Erythroblast (primary cell): ENCODE data around the gene HP.
"Not testable (repeated sequence)": the region's sequence is repeated elsewhere in the genome, so short reads cannot be mapped to it uniquely, and the experiment has no call there.

Source experiments
- DNase-seq, 2 experiments: peaks; one replicate each; lab custom pipeline; 2025; lab: John Stamatoyannopoulos, UW
- GATA1 ChIP-seq: IDR thresholded peaks from 2 replicates; pipeline ENCODE4 v1.6.1; 2011; ENCODE audit warnings: low read depth, mild to moderate bottlenecking, control low read depth, low read length, moderate library complexity
- POLR2A ChIP-seq: IDR thresholded peaks from 2 replicates; pipeline ENCODE4 v1.6.1; 2011; ENCODE audit warnings: mild to moderate bottlenecking, low read length

The HP gene

DNA sequence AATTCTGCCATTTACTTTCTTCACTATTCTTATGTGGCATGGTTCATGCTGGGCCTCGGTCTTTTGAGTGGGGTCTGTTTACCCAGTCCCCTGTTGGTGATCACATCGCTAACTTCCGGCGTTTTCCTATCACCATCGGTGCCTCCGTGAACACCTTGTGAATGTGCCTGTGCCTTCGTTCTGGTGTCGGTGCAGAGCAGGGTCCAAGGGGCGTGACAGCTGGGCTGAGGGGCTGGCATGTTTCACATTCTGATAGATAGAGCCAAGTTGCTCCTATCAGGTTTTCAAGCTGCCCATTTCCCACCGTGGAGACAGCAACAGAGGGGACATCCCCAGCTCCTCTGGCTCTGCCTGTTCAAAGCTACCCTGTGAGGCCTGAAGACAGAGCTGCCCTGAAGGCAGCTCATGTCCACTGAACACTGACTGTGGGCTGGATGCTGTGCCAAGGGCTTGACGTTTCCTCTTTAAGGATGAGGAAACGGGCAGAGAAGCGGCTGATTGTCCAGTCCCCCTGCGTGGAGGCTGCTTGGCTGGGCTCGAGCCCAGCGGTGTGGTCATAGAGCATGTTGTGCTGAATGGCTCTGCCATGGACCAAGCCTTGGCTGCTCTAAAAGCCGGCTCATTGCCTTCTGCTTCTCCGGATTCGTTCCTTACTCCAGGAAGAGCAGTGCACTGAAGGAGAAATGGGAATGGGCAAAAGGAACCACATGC is 28.7 kb upstream of the HP start:
- TF ChIP-seq GATA1, result no peak
- TF ChIP-seq POLR2A, result no peak
- no peak for DNase-seq

DNA sequence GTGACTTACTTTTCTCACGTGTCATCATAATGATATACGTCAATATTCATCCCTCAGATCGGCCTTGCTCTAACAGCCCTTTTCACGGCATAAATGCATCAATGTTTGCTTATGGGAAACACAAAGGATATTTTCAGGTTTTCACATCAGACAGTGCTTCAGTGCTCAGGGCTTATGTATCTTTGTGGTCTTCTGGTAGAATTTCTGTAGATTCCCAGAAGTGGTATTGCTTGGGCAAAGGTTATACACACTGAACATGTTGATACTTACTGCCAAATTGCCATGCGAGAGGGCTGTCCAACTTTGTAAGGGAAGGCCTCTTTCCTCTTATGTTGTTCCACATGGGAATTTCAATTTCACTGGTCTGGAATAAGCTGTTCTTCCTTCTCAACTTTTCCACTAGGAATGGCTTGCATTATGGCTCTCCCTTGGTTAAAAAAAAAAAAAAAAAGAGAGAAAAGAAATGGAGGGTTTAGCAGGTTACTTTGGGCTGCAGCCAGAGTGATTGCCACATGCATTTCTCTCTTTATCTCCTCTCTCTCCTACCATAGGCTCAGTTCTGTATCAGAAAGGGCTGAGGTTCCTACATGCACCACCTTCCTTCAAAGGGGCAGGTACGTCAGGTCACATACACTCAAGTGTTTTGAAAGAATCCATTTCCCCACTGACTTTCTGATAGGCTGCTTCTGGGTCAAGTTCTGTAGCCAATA is 26.5 kb upstream of the HP start:
- TF ChIP-seq GATA1, result no peak
- no peak for TF ChIP-seq POLR2A
- DNase-seq, result no peak

DNA sequence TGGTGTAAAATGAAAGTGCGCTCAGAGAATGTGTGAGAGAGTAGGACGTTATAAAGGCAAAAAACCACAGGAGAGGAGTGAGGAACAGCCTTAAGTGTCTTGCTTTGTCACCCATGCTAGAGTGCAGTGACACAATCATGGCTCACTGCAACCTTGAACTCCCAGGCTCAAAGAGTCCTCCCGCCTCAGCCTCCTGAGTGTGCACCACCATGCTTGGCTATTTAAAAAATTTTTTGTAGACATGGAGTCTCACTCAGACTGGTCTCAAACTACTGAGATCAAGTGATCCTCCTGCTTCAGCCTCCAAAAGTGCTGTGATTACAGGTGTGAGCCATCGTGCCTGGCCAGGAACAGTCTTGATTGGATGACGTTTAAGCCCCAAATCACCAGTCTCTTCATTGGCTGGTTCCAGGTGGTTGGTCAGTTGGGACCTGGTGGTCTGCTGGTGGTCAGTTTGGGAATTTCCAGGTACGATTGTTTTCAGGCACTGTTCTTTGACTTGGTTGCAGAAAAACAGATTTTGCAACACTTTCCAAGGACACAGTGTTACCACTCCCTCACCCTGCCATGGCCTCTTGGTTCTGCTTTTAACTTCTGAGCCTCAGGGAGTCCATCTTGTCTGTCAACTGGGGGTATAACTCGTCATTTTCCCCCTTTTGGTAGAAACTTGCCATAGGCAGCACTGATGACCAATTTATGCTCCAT is 24.6 kb upstream of the HP start:
- TF ChIP-seq GATA1, result no peak
- TF ChIP-seq POLR2A, result no peak
- DNase-seq, result no peak

DNA sequence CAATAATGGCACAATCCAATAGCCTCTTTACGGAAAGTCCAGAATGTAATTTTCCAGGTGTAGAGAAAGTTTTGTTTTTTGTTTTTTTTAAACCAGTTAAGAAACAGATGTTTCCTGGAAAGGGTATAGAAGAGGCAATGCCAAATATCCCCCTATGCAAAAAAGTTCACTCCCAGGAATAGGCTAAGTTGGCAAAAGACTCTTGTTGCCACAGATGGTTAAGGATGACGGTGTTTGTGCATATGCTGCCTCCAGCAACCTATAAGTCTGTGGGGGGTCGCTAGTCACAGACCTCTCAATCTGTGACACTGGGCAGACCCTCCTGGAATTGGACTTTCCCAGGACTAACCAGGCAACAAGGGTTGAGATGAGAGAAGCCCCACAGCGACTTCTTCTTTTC is 20.9 kb upstream of the HP start:
- no peak for DNase-seq
- TF ChIP-seq GATA1 (no peak), POLR2A (no peak)

DNA sequence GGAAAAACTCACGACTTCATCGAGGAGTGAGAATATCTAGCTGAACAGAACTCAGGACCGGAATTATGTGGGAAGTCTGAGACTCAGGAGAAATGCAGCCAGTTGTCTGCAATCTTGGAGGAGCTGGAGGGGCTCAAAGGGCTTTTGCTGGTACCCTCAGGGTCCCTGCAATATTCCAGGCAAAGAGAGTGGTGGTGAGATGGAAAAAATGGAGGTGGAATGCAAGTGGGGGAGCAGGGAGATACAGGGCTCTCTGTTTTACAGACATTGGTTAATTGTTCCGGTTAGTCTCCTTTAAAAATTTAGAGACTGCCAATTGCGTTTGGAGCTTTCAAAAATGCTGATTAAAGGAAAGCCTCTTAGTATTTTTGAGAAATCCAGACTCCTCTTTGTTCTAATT is 18.2 kb upstream of the HP start:
- TF ChIP-seq POLR2A (no peak), GATA1 (no peak)
- no peak for DNase-seq

DNA sequence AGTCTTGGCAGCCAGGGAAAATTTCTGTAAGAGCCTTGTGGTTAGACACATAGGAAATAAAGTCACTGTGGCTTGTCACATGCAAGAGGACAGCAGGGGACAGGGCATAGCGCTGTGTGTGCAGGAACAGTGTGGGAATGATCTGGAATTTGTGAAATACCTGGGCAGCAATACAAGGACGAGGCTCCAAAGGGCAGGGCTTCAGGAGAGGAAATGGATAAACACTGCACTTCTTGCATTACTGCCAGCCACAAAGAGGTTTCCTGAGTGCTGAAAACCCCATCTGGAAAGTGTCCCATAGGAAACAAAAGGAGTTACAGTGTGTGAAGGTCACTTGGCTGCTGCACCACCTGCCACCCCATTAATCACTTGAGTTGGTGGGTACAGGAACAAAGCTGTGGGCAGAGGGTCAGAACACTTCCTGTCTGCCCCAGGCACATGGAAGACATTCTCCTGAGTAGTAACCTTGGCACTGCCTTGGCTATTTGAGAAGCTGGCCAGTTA is 12.1 kb upstream of the HP start:
- DNase-seq, result no peak

DNA sequence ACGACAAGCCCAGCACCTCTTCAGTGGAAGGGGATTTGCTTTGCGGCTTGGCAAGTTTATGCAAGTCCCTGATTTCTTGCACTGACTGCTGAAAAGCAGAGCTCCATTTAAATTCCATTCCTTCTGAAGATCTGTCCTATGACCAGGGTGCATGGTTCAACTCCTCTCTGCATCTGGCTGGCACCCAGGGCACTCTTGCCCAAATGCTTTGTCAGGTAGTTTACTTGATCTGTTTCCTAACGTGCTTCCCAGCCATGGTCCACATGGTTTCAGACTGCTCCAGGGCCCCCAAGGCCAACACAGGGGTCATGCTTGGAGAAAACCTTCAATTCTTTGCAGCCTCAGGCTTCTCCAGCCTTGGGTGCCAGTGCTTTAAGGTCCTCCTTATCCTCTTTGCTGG is 11.2 kb upstream of the HP start:
- DNase-seq, result no peak
- TF ChIP-seq GATA1 (no peak), POLR2A (no peak)

More for the DNA sequence above, 12.1 kb upstream of the HP start:
- TF ChIP-seq GATA1 (no peak), POLR2A (no peak)

DNA sequence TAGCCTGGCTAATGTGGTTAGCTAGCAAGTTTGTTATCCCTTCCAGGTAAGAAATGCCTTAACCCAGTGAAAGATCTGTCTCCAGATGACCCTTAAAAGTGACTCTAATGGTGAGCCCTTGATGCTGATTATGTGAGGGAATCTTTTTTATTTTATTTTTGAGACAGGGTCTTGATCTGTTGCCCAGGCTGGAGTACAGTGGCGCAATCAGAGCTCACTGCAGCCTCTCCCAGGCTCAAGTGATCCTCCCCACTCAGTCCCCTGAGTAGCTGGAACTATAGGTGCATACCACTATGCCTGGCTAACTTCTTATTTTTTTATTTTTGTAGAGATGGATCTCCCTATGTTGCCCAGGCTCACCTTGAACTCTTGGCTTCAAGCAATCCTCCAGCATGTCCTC is 10.8 kb upstream of the HP start:
- DNase-seq, result no peak
- TF ChIP-seq GATA1 (no peak), POLR2A (no peak)

DNA sequence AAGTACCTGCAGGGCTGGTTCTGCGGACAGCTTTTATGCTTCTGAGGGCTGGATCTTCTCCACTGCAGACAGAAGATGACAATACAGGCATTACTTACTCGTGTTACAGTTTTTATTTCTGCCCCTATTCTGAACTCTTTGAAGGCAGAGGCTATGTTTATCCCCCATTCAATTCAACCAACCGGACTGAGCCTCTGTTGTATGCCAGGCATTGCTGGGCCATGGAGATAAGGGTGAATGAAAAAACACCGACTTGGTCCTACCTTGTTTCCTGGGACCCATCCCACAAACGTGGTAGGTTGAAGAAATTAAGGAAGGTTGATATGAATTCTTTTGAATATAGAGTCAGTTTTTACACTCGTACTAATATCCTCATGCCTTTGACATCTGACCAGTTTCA is 10.0 kb upstream of the HP start:
- TF ChIP-seq POLR2A (no peak), GATA1 (no peak)
- peak in 1 of 2 experiments; percentile 27 for DNase-seq

DNA sequence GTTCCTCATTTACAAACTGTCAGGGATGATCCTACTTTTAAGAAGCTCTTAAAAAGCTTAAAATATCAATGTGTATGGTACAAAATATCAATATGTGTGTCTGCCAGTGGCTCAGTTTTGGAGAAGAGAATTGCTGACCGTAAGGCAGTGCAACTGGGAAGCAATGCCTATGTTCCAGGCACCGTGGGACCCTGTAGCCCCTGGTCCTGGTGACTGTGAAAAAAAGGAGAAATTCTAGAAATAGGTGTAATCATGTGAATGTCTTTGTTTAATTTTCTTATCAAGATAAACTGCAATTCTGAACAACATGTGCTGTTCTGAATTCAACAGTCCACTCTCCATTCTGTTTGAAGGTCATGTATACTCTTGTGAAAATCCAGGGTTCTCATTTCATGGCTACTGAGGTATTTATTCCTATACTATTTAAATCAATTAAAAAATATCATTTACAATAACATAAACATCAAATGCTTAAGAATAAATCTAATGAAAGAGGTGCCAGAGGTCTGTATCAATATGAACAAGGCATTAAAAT is 9.4 kb upstream of the HP start:
- TF ChIP-seq GATA1, result no peak
- TF ChIP-seq POLR2A, result no peak
- DNase-seq, result no peak

DNA sequence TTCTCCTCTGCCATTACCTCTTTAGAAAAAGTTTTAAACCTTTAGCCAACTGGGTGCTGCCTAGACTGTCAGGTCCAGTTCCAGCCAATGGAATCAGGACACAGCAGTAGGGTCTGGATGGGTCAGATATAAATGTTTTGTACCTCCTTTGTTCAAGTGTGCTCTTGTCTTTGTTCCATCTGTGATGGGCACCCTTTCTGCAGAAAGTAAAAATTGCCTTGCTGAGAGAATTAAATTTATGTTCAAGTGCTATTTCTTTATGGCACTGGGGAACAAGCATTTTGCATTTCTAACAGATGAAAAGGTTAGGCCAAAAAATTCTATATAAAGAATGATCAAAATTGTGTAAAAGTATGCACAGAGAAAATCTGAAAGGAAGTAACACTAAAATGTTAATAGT is 5.2 kb upstream of the HP start:
- no peak for TF ChIP-seq GATA1
- TF ChIP-seq POLR2A, result no peak
- DNase-seq, result no peak

DNA sequence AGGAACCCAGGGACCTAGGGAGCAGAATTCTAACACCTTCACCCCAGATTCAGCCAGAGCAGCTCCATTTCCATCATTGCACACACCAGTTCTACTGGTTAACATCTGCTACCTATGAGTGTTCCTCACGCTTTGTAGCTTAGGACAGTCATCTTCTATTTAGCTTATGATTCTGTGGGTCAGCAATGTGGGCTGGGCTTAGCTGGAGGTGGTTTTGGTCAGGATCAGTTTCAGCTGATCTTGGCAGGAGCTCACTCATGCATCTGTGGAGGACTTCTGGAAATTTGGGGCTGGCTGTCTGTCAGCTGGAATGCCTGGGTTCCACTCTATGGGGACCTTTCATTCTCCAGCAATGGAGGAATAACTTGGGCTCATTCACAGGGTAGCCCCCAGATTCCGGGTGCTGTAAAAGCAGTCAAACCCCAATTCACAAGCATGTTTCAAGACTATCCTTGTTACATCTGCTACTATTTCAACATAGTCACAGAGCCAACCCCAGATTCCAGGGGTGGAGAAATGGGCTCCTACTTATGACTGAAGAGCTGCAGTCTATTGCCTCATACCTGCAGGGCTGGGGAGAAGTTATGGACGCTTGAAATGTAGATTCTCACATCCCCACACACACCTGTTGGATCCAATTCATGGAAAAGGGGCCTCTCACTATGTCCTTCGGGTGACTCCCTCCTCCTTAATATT is 3.4 kb upstream of the HP start:
- TF ChIP-seq POLR2A (no peak), GATA1 (no peak)

DNA sequence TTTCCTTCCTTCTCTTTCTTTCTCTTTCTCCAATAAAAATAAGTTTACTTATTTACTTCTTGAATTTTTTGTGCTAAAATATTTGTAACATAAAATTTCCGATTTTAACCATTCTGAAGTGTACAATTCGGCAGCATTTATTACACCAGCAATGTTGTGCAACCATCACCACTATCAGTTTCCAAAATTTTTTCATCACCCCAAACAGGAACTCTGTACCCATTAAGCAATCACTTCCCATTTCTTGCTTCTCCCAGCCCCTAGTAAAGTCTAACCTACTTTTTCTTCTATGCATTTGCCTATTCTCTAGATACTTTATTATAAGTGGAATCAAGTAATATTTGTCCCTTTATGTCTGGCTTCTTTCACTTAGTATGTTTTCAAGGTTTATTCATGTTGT is 2.5 kb upstream of the HP start:
- TF ChIP-seq GATA1 (no peak), POLR2A (no peak)
- DNase-seq, result no peak

More for the DNA sequence above, 3.4 kb upstream of the HP start:
- DNase-seq, result no peak

DNA sequence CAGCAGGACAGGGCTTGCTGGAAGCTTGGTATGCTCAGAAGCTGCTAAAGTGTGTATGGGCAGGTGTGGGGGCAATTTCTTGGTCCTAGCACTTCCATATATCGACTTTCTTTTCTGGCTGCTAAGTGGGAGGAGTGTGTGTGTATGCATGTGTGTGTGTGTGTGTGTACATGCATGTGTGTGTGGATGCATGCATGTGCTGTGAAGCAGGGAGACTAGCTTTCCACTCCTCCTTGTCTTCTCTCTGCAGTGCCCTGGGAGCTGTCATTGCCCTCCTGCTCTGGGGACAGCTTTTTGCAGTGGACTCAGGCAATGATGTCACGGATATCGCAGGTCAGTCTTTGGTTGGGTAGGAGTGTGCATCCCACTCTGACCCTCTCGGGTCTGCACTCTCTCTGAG is 1.6 kb downstream of the HP start:
- no peak for TF ChIP-seq GATA1
- TF ChIP-seq POLR2A, result no peak
- DNase-seq, result no peak

DNA sequence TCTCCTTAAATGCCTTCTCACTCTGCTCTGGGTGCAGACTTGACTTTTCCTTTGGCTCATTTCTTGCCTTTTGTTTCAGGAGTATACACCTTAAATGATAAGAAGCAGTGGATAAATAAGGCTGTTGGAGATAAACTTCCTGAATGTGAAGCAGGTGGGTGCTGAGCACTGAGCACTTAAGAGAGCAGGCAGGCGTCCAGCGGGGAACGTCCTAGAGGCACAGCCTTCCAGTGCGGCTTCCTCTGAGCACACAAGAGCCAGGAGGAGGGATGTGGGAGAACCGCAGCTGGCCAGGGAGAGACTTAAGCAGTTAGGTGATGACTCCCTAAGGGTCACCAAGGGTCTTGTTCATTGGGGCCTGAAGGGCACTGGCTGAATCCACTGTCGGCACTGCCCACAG is 3.0 kb downstream of the HP start:
- not testable (repeated sequence) for DNase-seq

DNA sequence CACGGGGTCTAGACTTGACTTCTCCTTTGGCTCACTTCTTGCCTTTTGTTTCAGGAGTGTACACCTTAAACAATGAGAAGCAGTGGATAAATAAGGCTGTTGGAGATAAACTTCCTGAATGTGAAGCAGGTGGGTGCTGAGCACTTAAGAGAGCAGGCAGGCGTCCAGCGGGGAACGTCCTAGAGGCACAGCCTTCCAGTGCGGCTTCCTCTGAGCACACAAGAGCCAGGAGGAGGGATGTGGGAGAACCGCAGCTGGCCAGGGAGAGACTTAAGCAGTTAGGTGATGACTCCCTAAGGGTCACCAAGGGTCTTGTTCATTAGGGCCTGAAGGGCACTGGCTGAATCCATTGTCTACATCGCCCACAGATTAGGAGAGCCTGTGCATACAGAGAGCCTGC is 4.8 kb downstream of the HP start:
- not testable (repeated sequence) for DNase-seq
